H9 (cell line): ENCODE data around the gene TMEM35B. TPM values are rescaled to one million over a fixed set of nuclear protein-coding genes. Genes with fewer than 3 reads are reported as not detected.

Experiments used
- DNase-seq: peaks from one replicate; pipeline ENCODE4 v3.0.0-alpha.2; 2017
- H2AFZ ChIP-seq: one replicate; pipeline ENCODE4 v1.6.1; 2013; ENCODE audit warnings: mild to moderate bottlenecking, low read length, control low read depth, moderate library complexity
- H2AK5ac ChIP-seq: 2 replicates; pipeline ENCODE4 v1.6.1; 2013; ENCODE audit warnings: low read length, control low read depth, mixed read lengths; ENCODE audit not compliant: insufficient read length
- H2BK120ac ChIP-seq: one replicate; pipeline ENCODE4 v1.6.1; 2013; ENCODE audit warnings: low read depth, mild to moderate bottlenecking, low read length, control low read depth, inconsistent platforms; ENCODE audit not compliant: poor library complexity, severe bottlenecking
- H2BK12ac ChIP-seq: 2 replicates; pipeline ENCODE4 v1.6.1; 2013; ENCODE audit warnings: low read length, control low read depth, mixed read lengths, low read depth; ENCODE audit not compliant: insufficient read length
- H2BK15ac ChIP-seq: 2 replicates; pipeline ENCODE4 v1.6.1; 2013; ENCODE audit warnings: low read depth, low read length, control low read depth
- H2BK20ac ChIP-seq: one replicate; pipeline ENCODE4 v1.6.1; 2013; ENCODE audit warnings: low read depth, mild to moderate bottlenecking, low read length, control low read depth, inconsistent platforms; ENCODE audit not compliant: poor library complexity, severe bottlenecking
- H2BK5ac ChIP-seq: 2 replicates; pipeline ENCODE4 v1.6.1; 2013; ENCODE audit warnings: low read length, control low read depth, mixed read lengths; ENCODE audit not compliant: insufficient read length
- H3K14ac ChIP-seq: 2 replicates; pipeline ENCODE4 v1.6.1; 2013; ENCODE audit warnings: low read length, control low read depth; ENCODE audit not compliant: insufficient read depth
- H3K18ac ChIP-seq: 2 replicates; pipeline ENCODE4 v1.6.1; 2013; ENCODE audit warnings: low read depth, mild to moderate bottlenecking, mixed read lengths, low read length, control low read depth; ENCODE audit not compliant: insufficient read length
- H3K23ac ChIP-seq: 2 replicates; pipeline ENCODE4 v1.6.1; 2013; ENCODE audit warnings: low read length, control low read depth, mixed read lengths, low read depth; ENCODE audit not compliant: insufficient read length
- H3K23me2 ChIP-seq: 2 replicates; pipeline ENCODE4 v1.6.1; 2013; ENCODE audit warnings: low read depth, mild to moderate bottlenecking, mixed read lengths, low read length, control low read depth; ENCODE audit not compliant: insufficient read length, poor library complexity, severe bottlenecking
- H3K27ac ChIP-seq: 2 replicates; pipeline ENCODE4 v1.5.1; 2013; ENCODE audit warnings: low read length, control low read depth, mixed read lengths, low read depth; ENCODE audit not compliant: insufficient read length
- H3K27me3 ChIP-seq: 2 replicates; pipeline ENCODE4 v1.6.1; 2013; ENCODE audit warnings: low read length, control low read depth, inconsistent platforms; ENCODE audit not compliant: insufficient read depth
- H3K4ac ChIP-seq: 2 replicates; pipeline ENCODE4 v1.6.1; 2013; ENCODE audit warnings: low read depth, mild to moderate bottlenecking, control low read depth, inconsistent platforms, low read length, moderate library complexity
- H3K4me1 ChIP-seq: 2 replicates; pipeline ENCODE4 v1.6.1; 2013; ENCODE audit warnings: low read length, control low read depth, inconsistent platforms; ENCODE audit not compliant: insufficient read depth
- H3K4me2 ChIP-seq: 2 replicates; pipeline ENCODE4 v1.6.1; 2013; ENCODE audit warnings: low read length, control low read depth, mixed read lengths; ENCODE audit not compliant: insufficient read length, insufficient read depth
- H3K56ac ChIP-seq: 2 replicates; pipeline ENCODE4 v1.6.1; 2013; ENCODE audit warnings: low read depth, mild to moderate bottlenecking, mixed read lengths, low read length, control low read depth; ENCODE audit not compliant: insufficient read length
- H3K79me1 ChIP-seq: 2 replicates; pipeline ENCODE4 v1.6.1; 2013; ENCODE audit warnings: low read depth, mild to moderate bottlenecking, moderate library complexity, low read length, control low read depth, inconsistent platforms; ENCODE audit not compliant: insufficient read depth, poor library complexity, severe bottlenecking
- H3K79me2 ChIP-seq: 2 replicates; pipeline ENCODE4 v1.6.1; 2013; ENCODE audit warnings: low read length, control low read depth, inconsistent platforms; ENCODE audit not compliant: insufficient read depth
- H3K9ac ChIP-seq: 2 replicates; pipeline ENCODE4 v1.6.1; 2013; ENCODE audit warnings: low read length, control low read depth, mixed read lengths; ENCODE audit not compliant: insufficient read length; ENCODE audit errors: extremely low read depth
- H3K9me3 ChIP-seq: one replicate; pipeline ENCODE4 v1.6.1; 2013; ENCODE audit warnings: low read depth, low read length, inconsistent platforms; ENCODE audit not compliant: control insufficient read depth
- H3T11ph ChIP-seq: one replicate; pipeline ENCODE4 v1.6.1; 2013; ENCODE audit warnings: mild to moderate bottlenecking, low read length, control low read depth, inconsistent platforms
- H4K20me1 ChIP-seq: one replicate; pipeline ENCODE4 v1.6.1; 2013; ENCODE audit not compliant: control insufficient read depth, insufficient read length, insufficient read depth
- H4K5ac ChIP-seq: 2 replicates; pipeline ENCODE4 v1.6.1; 2013; ENCODE audit warnings: low read depth, mild to moderate bottlenecking, mixed read lengths, low read length, control low read depth; ENCODE audit not compliant: insufficient read length
- H4K8ac ChIP-seq: replicated peaks from 2 replicates; pipeline ENCODE4 v1.6.1; 2013; ENCODE audit warnings: low read length, control low read depth, mixed read lengths, low read depth; ENCODE audit not compliant: insufficient read length
- H4K91ac ChIP-seq: 2 replicates; pipeline ENCODE4 v1.6.1; 2013; ENCODE audit warnings: low read depth, mild to moderate bottlenecking, moderate library complexity, mixed read lengths, low read length, control low read depth; ENCODE audit not compliant: insufficient read length
- H3K27ac Mint-ChIP-seq, 3 experiments: 2 replicates in 2 of 3; 3 replicates in 1 of 3; pipeline ENCODE4 v1.8.0; 2020 to 2021; ENCODE audit warnings: mixed read lengths in 3 of 3, mild to moderate bottlenecking in 1 of 3, moderate library complexity in 1 of 3
- H3K27me3 Mint-ChIP-seq: 2 replicates; pipeline ENCODE4 v1.8.0; 2021; ENCODE audit warnings: low read depth, mild to moderate bottlenecking, moderate library complexity, mixed read lengths
- H3K36me3 Mint-ChIP-seq, 3 experiments: 2 replicates in 2 of 3; 3 replicates in 1 of 3; pipeline ENCODE4 v1.8.0; 2020 to 2021; ENCODE audit warnings: low read depth in 3 of 3, mixed read lengths in 3 of 3; ENCODE audit not compliant: insufficient read depth in 1 of 3
- H3K4me1 Mint-ChIP-seq, 2 experiments: 2 replicates each; pipeline ENCODE4 v1.8.0; 2020; ENCODE audit warnings: mixed read lengths in 2 of 2
- H3K4me3 Mint-ChIP-seq, 2 experiments: 2 replicates in 1 of 2; 3 replicates in 1 of 2; pipeline ENCODE4 v1.8.0; 2020 to 2021; ENCODE audit warnings: mild to moderate bottlenecking in 2 of 2, mixed read lengths in 2 of 2, moderate library complexity in 1 of 2
- H3K9me3 Mint-ChIP-seq, 2 experiments: 2 replicates in 1 of 2; 3 replicates in 1 of 2; pipeline ENCODE4 v1.8.0; 2020; ENCODE audit warnings: mild to moderate bottlenecking in 2 of 2, mixed read lengths in 2 of 2, moderate library complexity in 1 of 2
- CTCF ChIP-seq: fragments of 200-600 bp; sonication (generic); conservative IDR thresholded peaks from 3 replicates; pipeline ENCODE4 v1.8.0; 2021; ENCODE audit warnings: antibody characterized with exemption, mild to moderate bottlenecking
- WGBS: extraction: QIAGEN DNeasy Blood & Tissue Kit; methylation state at CpG from one replicate; pipeline ENCODE4 v1.1.7; 2013; ENCODE audit warnings: missing lambda C conversion rate, low lambda C conversion rate, mixed read lengths; ENCODE audit not compliant: insufficient read length; ENCODE audit errors: extremely low coverage; 5-methylcytosine and 5-hydroxymethylcytosine counted together
- total RNA-seq: library from RNA; stranded (reverse); gene quantifications from 2 replicates; pipeline ENCODE4 v1.2.1, GENCODE V29; 2021

The TMEM35B gene
- total RNA-seq, 1 experiment from 2014 or later, result 7.7 TPM

- Histone ChIP-seq H3K9ac (peak overlapping the region; percentile 53), H4K20me1 (no peaks in the 10 kb centered on the region), H3K23ac (no peak overlapping the region), H4K91ac (no peak overlapping the region), H2AFZ (no peak overlapping the region), H3K9me3 (no peaks in the 10 kb centered on the region), H3T11ph (no peak overlapping the region), H2AK5ac (no peak overlapping the region), H4K8ac (no peak overlapping the region), H3K79me2 (no peaks in the 10 kb centered on the region), H2BK5ac (no peak overlapping the region), H3K4me1 (0 out of 2 replicates have a peak, but pooled peaks cover 3% of the 10 kb centered on the region), H2BK15ac (no peak overlapping the region), H2BK120ac (no peak overlapping the region), H3K18ac (no peak overlapping the region), H2BK20ac (no peak overlapping the region), H3K14ac (no peak overlapping the region), H3K4me2 (peak overlapping the region; percentile 78), H3K4ac (no peak overlapping the region), H3K27ac (no peak overlapping the region), H4K5ac (no peak overlapping the region), H3K27me3 (no peaks in the 10 kb centered on the region), H3K23me2 (peaks cover 4% of the 10 kb centered on the region), H2BK12ac (no peak overlapping the region), H3K79me1 (no peaks in the 10 kb centered on the region), H3K56ac (no peak overlapping the region)
- no peaks in the 10 kb centered on the region for H3K9me3 Mint-ChIP-seq
- no CpG with 5 or more reads among the region's 4 CpGs for WGBS
- H3K36me3 Mint-ChIP-seq, result no peaks in the 10 kb centered on the region; a peak in 1 of 7 replicates
- H3K27me3 Mint-ChIP-seq, result no peaks in the 10 kb centered on the region
- peaks cover 11 to 12% of the 10 kb centered on the region in 2 experiments for H3K4me1 Mint-ChIP-seq
- DNase-seq, result no peak
- H3K27ac Mint-ChIP-seq, result peak overlapping the region in 2 of 3 experiments; percentile 86 to 96; a peak in 2 of 7 replicates
- no peak for TF ChIP-seq CTCF
- H3K4me3 Mint-ChIP-seq, result peak overlapping the region; percentile 89 to 97
Observed at GRCh38 chr1:34984435-34984792, 733 bp downstream of the TMEM35B start.
